T-helper 1 cell treated with Interleukin-12 subunit alpha and Interleukin-12 subunit beta and Interleukin-4 antibody, amounts not matched to agents 30 μg/mL and 1 μg/mL, for 36 hours (primary cell): Measurements from ENCODE around the gene OR4E2.
A peak's percentile ranks its signal among the peaks of the same experiment; 100 is the strongest.

Experiments
- H3K27ac Mint-ChIP-seq: one replicate; pipeline ENCODE4 v1.8.0; 2021; ENCODE audit warnings: mild to moderate bottlenecking, mixed read lengths
- H3K27me3 Mint-ChIP-seq: one replicate; pipeline ENCODE4 v1.8.0; 2021; ENCODE audit warnings: low read depth, mixed read lengths
- H3K36me3 Mint-ChIP-seq: one replicate; pipeline ENCODE4 v1.8.0; 2021; ENCODE audit warnings: low read depth, mixed read lengths
- H3K4me1 Mint-ChIP-seq: one replicate; pipeline ENCODE4 v1.8.0; 2021; ENCODE audit warnings: low read depth, mixed read lengths
- H3K4me3 Mint-ChIP-seq: one replicate; pipeline ENCODE4 v1.8.0; 2021; ENCODE audit warnings: mild to moderate bottlenecking, moderate library complexity, mixed read lengths
- H3K9me3 Mint-ChIP-seq: one replicate; pipeline ENCODE4 v1.8.0; 2021; ENCODE audit warnings: mixed read lengths

The OR4E2 gene

DNA sequence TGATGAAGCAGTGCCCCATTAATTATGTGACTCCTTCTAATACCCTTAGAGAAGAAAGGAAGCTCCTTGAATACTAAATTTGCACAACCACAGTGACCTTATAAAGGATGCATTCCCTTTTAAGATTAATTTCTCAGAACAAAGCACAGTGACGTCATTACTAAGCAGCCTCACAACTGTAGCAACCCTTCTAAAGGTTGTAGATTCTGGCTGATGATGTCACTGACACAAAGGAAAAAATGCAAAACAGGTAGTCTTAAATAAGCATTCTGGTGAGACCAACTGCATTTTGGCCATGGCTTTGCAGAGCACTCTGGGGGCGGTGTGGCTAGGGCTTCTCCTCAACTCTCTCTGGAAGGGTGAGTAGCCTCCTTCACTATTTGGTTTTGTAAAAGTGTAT lies 58.4 kb downstream of the OR4E2 start:
- H3K27ac Mint-ChIP-seq, result peak overlapping the region; percentile 68
- H3K36me3 Mint-ChIP-seq, result peaks cover 2% of the 10 kb centered on the region
- H3K27me3 Mint-ChIP-seq, result peaks cover 26% of the 10 kb centered on the region

GRCh38 chr14:21714318-21714929 lies 60.8 kb downstream of the OR4E2 start:
- peaks cover 2% of the 10 kb centered on the region for H3K36me3 Mint-ChIP-seq
- H3K27ac Mint-ChIP-seq, result peak overlapping the region; percentile 46
- peaks cover 38% of the 10 kb centered on the region for H3K27me3 Mint-ChIP-seq
- no peaks in the 10 kb centered on the region for H3K4me1 Mint-ChIP-seq
- peak overlapping the region; percentile 18 for H3K4me3 Mint-ChIP-seq
- H3K9me3 Mint-ChIP-seq, result no peaks in the 10 kb centered on the region

More for the DNA sequence above, 58.4 kb downstream of the OR4E2 start:
- H3K4me1 Mint-ChIP-seq, result no peaks in the 10 kb centered on the region
- H3K4me3 Mint-ChIP-seq, result peak overlapping the region; percentile 76
- H3K9me3 Mint-ChIP-seq, result no peaks in the 10 kb centered on the region
